OCI-LY3 (cell line): ENCODE results near the gene CDH23.

Experiments
- H2AFZ ChIP-seq: fragments of 200-600, 300-600 bp; shearing (Covaris generic); 2 replicates; pipeline ENCODE4 v1.6.0; 2014; ENCODE audit warnings: antibody characterized with exemption, low read depth, low read length
- H3K27ac ChIP-seq: fragments of 200-600, 300-600 bp; sonication (generic); 2 replicates; pipeline ENCODE4 v1.5.1; 2014; ENCODE audit warnings: mild to moderate bottlenecking, low read length, moderate library complexity, mixed read lengths
- H3K27me3 ChIP-seq: fragments of 200-600, 300-600 bp; sonication (generic); 2 replicates; pipeline ENCODE4 v1.6.1; 2014; ENCODE audit warnings: low read depth, low read length, mixed read lengths
- H3K36me3 ChIP-seq: fragments of 200-600, 300-600 bp; sonication (generic); replicated peaks from 2 replicates; pipeline ENCODE3; 2014; ENCODE audit warnings: low read depth, low read length, mixed read lengths
- H3K4me1 ChIP-seq: fragments of 300-600, 200-600 bp; sonication (generic); 2 replicates; pipeline ENCODE4 v1.6.1; 2014; ENCODE audit warnings: low read length, mixed read lengths
- H3K4me2 ChIP-seq: fragments of 200-600, 300-600 bp; sonication (generic); 2 replicates; pipeline ENCODE4 v1.6.1; 2014; ENCODE audit warnings: low read length, mixed read lengths
- H3K4me3 ChIP-seq: fragments of 300-600, 200-600 bp; sonication (generic); 2 replicates; pipeline ENCODE4 v1.5.1; 2014; ENCODE audit warnings: antibody characterized with exemption, mild to moderate bottlenecking, low read length, moderate library complexity
- H3K79me2 ChIP-seq: fragments of 300-600, 200-600 bp; shearing (Covaris generic); 2 replicates; pipeline ENCODE4 v1.6.1; 2014; ENCODE audit warnings: mild to moderate bottlenecking, low read length, mixed read lengths
- H3K9ac ChIP-seq: fragments of 300-600, 200-600 bp; shearing (Covaris generic); 2 replicates; pipeline ENCODE4 v1.6.0; 2014; ENCODE audit warnings: mild to moderate bottlenecking, low read length, moderate library complexity
- H3K9me3 ChIP-seq: fragments of 200-600, 300-600 bp; shearing (Covaris generic); 2 replicates; pipeline ENCODE4 v1.6.1; 2014; ENCODE audit warnings: low read length, mixed read lengths; ENCODE audit not compliant: insufficient read depth
- H4K20me1 ChIP-seq: fragments of 200-600, 300-600 bp; sonication (generic); 2 replicates; pipeline ENCODE4 v1.6.1; 2016; ENCODE audit warnings: low read length, mixed read lengths; ENCODE audit not compliant: insufficient read depth
- CTCF ChIP-seq: fragments of 200-600, 300-600 bp; sonication (generic); IDR thresholded peaks from 2 replicates; pipeline ENCODE4 v1.5.1; 2014; ENCODE audit warnings: antibody characterized with exemption, low read length, low read depth
- EZH2phosphoT487 ChIP-seq: fragments of 200-600 bp; shearing (Covaris generic); IDR thresholded peaks from 2 replicates; pipeline ENCODE4 v1.6.1; 2018; ENCODE audit warnings: antibody characterized with exemption, mixed run types, low read depth

CDH23 gene

DNA sequence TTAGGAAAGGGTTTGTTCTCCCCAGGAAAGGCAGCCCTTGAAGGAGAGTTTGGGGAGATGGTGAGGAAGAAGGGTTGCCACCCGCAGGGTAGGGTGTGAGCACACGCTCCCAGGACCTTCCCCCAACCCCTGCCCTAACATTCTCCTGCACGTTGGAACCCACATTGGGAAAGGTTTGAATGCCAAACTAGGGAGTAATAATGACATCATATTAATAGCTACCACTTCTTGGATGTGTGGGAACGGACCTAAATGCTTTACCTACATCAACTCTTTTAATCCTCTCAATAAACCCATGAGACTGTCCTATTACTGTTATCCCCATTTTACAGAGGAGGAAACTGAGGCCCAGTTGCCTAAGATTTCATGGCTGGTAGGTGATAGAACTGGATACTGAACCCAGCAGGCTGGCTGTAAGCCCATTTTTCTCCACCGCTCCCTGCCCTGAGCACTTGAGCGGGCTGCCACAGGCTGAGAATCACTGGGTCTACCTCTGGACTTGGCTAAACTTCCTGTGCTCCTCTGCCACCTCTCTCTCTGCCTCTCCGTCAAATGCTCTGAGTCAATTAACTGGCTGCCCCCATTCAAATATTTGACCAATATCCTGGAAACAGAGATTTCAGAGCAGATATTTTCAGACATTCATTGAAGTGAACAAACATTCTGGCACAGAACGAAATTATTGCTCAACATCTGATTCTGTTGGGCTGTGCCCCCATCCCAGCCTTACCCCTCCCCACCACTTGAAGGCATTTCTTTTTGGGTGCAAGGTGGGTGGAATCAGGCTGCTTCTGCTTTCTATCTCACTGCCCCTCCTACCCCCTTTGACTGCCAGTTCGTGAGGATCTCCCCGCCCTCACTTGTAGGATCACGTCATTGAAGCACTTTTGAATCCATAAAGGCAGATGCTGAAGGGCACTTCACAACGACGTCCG is 193.2 kb downstream of the CDH23 start:
- no peak overlapping the region for H3K9ac ChIP-seq
- no peak overlapping the region for H3K4me3 ChIP-seq
- no peaks in the 10 kb centered on the region for H3K36me3 ChIP-seq
- no peak overlapping the region for H3K4me2 ChIP-seq
- peaks cover 5% of the 10 kb centered on the region; the same call in 1 of the 2 replicates for H3K27me3 ChIP-seq
- no peaks in the 10 kb centered on the region for H3K4me1 ChIP-seq
- no peak overlapping the region for H2AFZ ChIP-seq
- H3K27ac ChIP-seq, result no peak overlapping the region
- no peak for TF ChIP-seq EZH2phosphoT487
- TF ChIP-seq CTCF, result no peak
- H3K79me2 ChIP-seq, result no peaks in the 10 kb centered on the region
- no peaks in the 10 kb centered on the region for H4K20me1 ChIP-seq
- H3K9me3 ChIP-seq, result no peaks in the 10 kb centered on the region

- H3K4me3 ChIP-seq, result no peak overlapping the region
- no peaks in the 10 kb centered on the region for H3K4me1 ChIP-seq
- no peaks in the 10 kb centered on the region for H4K20me1 ChIP-seq
- TF ChIP-seq EZH2phosphoT487, result no peak
- no peak for TF ChIP-seq CTCF
- H3K79me2 ChIP-seq, result no peaks in the 10 kb centered on the region
- H3K27ac ChIP-seq, result no peak overlapping the region
- H3K4me2 ChIP-seq, result no peak overlapping the region
- no peaks in the 10 kb centered on the region for H3K36me3 ChIP-seq
- H3K9ac ChIP-seq, result no peak overlapping the region
- no peak overlapping the region for H2AFZ ChIP-seq
- no peaks in the 10 kb centered on the region for H3K9me3 ChIP-seq
- peaks cover 5% of the 10 kb centered on the region; the same call in 1 of the 2 replicates for H3K27me3 ChIP-seq
Observed at GRCh38 chr10:71590781-71591350, 194.1 kb downstream of the CDH23 start.

DNA sequence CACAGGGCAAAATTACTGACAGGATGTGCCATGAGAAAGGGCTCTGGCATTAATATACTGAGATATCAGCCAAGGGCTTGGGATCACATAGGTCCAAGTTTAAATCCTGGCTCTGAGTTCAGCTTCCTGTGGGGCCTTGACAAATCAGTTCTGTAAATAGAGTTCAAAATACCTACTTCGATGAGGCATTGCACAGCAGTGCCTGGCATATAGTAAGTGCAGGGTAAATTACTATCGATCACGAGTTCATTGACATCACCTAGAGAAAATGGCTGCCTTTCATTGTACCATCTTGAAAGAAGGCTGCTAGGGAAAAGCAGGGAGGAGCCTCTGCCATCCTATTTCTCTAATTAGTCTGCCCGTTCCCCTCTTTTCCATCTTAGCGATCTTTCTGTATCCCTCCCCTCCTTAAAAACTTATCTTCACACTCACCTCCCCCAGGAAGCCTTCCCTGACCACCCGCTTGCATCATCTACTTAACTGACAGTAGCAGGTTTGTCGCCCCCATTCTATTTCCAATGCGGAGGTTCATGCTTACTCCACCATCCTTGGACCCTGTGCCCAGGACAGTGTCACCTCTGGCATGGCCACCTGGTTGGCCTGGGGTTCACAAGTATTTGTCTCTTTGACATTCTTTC is 198.3 kb downstream of the CDH23 start:
- no peaks in the 10 kb centered on the region for H3K9me3 ChIP-seq
- TF ChIP-seq EZH2phosphoT487 (no peak), CTCF (no peak)
- no peak overlapping the region for H3K9ac ChIP-seq
- no peaks in the 10 kb centered on the region for H3K36me3 ChIP-seq
- no peaks in the 10 kb centered on the region for H4K20me1 ChIP-seq
- H3K27ac ChIP-seq, result no peak overlapping the region
- H2AFZ ChIP-seq, result no peak overlapping the region
- 0 out of 2 replicates have a peak, but pooled peaks cover 4% of the 10 kb centered on the region for H3K27me3 ChIP-seq
- no peak overlapping the region for H3K4me3 ChIP-seq
- peaks cover 9% of the 10 kb centered on the region for H3K4me1 ChIP-seq
- H3K79me2 ChIP-seq, result no peaks in the 10 kb centered on the region
- no peak overlapping the region for H3K4me2 ChIP-seq

DNA sequence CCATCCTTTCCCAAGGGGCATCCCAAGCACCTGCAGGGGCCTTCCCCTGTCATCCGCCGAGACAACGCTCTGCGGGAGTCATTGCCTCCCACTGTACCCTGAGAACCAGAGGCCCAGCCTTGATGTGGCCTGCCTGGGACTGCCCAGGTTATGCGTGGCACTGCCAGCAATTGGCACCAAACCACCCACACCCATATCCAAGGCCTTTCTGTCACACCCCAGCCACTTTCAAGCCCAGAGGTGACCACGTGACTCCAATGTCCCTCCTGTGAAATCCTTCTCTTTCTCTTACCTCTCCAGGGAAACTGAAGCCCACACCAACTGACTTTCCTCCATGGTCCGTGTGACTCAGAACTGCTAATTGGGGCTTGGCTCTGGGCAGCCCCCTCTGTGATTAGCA is 198.9 kb downstream of the CDH23 start:
- H3K9me3 ChIP-seq, result no peaks in the 10 kb centered on the region
- H4K20me1 ChIP-seq, result no peaks in the 10 kb centered on the region
- H3K79me2 ChIP-seq, result no peaks in the 10 kb centered on the region
- no peak overlapping the region for H3K27ac ChIP-seq
- H3K4me3 ChIP-seq, result no peak overlapping the region
- no peak overlapping the region for H3K4me2 ChIP-seq
- no peaks in the 10 kb centered on the region for H3K36me3 ChIP-seq
- no peak overlapping the region for H2AFZ ChIP-seq
- H3K27me3 ChIP-seq, result no peaks in the 10 kb centered on the region
- TF ChIP-seq CTCF, result no peak
- no peak for TF ChIP-seq EZH2phosphoT487
- H3K9ac ChIP-seq, result no peak overlapping the region
- peaks cover 9% of the 10 kb centered on the region for H3K4me1 ChIP-seq
